BE2C (cell line): ENCODE measurements around the gene KNTC1.
"Not testable (repeated sequence)": the region's sequence is repeated elsewhere in the genome, so short reads cannot be mapped to it uniquely, and the experiment has no call there.

Experiments
- DNase-seq: peaks from one replicate; pipeline ENCODE4 v3.0.0-alpha.2; 2020
- H3K27me3 ChIP-seq: fragments of 250-450 bp; sonication (Bioruptor Pico); 2 replicates; pipeline ENCODE4 v1.5.1; 2020; ENCODE audit warnings: mild to moderate bottlenecking
- H3K36me3 ChIP-seq: fragments of 250-450 bp; sonication (Bioruptor Pico); 2 replicates; pipeline ENCODE4 v1.5.1; 2020; ENCODE audit warnings: mild to moderate bottlenecking
- H3K4me1 ChIP-seq: fragments of 250-450 bp; sonication (Bioruptor Pico); 2 replicates; pipeline ENCODE4 v1.5.1; 2020
- H3K4me3 ChIP-seq: 2 replicates; pipeline ENCODE4 v1.5.1; 2011; ENCODE audit warnings: low read depth, low read length
- H3K9me3 ChIP-seq: fragments of 250-450 bp; sonication (Bioruptor Pico); 2 replicates; pipeline ENCODE4 v1.5.1; 2020
- CTCF ChIP-seq: IDR thresholded peaks from 2 replicates; pipeline ENCODE4 v1.5.1; 2012; ENCODE audit warnings: mild to moderate bottlenecking, low read depth, low read length

KNTC1 gene

GRCh38 chr12:122545855-122546254 is 18.8 kb downstream of the KNTC1 start:
- Histone ChIP-seq H3K27me3 (no peaks in the 10 kb centered on the region), H3K9me3 (no peaks in the 10 kb centered on the region), H3K4me3 (no peak overlapping the region), H3K4me1 (no peaks in the 10 kb centered on the region), H3K36me3 (peaks cover 54% of the 10 kb centered on the region)
- no peak for DNase-seq
- no peak for TF ChIP-seq CTCF

- no peak for DNase-seq
- Histone ChIP-seq H3K36me3 (peaks cover 55% of the 10 kb centered on the region), H3K4me3 (no peak overlapping the region)
Observed at GRCh38 chr12:122547330-122547729, 20.3 kb downstream of the KNTC1 start.

GRCh38 chr12:122558745-122559641 is 31.9 kb downstream of the KNTC1 start:
- Histone ChIP-seq H3K4me3 (no peak overlapping the region), H3K4me1 (no peaks in the 10 kb centered on the region), H3K36me3 (peaks cover 66% of the 10 kb centered on the region), H3K9me3 (no peaks in the 10 kb centered on the region), H3K27me3 (no peaks in the 10 kb centered on the region)
- no peak for TF ChIP-seq CTCF
- DNase-seq, result no peak

More at GRCh38 chr12:122547330-122547729, 20.3 kb downstream of the KNTC1 start:
- Histone ChIP-seq H3K27me3 (no peaks in the 10 kb centered on the region), H3K9me3 (no peaks in the 10 kb centered on the region), H3K4me1 (no peaks in the 10 kb centered on the region)
- TF ChIP-seq CTCF, result no peak

GRCh38 chr12:122560138-122560537 is 33.1 kb downstream of the KNTC1 start:
- H3K4me1 ChIP-seq, result no peaks in the 10 kb centered on the region
- no peaks in the 10 kb centered on the region for H3K9me3 ChIP-seq
- DNase-seq, result no peak
- TF ChIP-seq CTCF, result no peak
- H3K4me3 ChIP-seq, result no peak overlapping the region
- H3K27me3 ChIP-seq, result no peaks in the 10 kb centered on the region
- peaks cover 59% of the 10 kb centered on the region for H3K36me3 ChIP-seq

GRCh38 chr12:122563361-122563760 is 36.3 kb downstream of the KNTC1 start:
- no peak for DNase-seq
- no peaks in the 10 kb centered on the region for H3K9me3 ChIP-seq
- no peak overlapping the region for H3K4me3 ChIP-seq
- H3K27me3 ChIP-seq, result no peaks in the 10 kb centered on the region
- peaks cover 44% of the 10 kb centered on the region for H3K36me3 ChIP-seq
- TF ChIP-seq CTCF, result no peak
- no peaks in the 10 kb centered on the region for H3K4me1 ChIP-seq

GRCh38 chr12:122566816-122567215 is 39.8 kb downstream of the KNTC1 start:
- DNase-seq, H3K9me3 ChIP-seq, H3K4me1 ChIP-seq, H3K27me3 ChIP-seq, H3K4me3 ChIP-seq: not testable (repeated sequence)
- H3K36me3 ChIP-seq, result peaks cover 48% of the 10 kb centered on the region
